Measurements from ENCODE around the gene IKZF2.

- TF ChIP-seq ZBTB33 (IDR thresholded peaks at IDR 0.05): no peak
- no peak for TF ChIP-seq CTCF (IDR thresholded peaks at IDR 0.05; ENCODE audit: low read depth, low read length, missing input control)
- no peak for TF ChIP-seq TAF1 (conservative IDR thresholded peaks at IDR 0.05)
- TF ChIP-seq JUND (IDR thresholded peaks at IDR 0.05): no peak
- TF ChIP-seq, protein P1, sequence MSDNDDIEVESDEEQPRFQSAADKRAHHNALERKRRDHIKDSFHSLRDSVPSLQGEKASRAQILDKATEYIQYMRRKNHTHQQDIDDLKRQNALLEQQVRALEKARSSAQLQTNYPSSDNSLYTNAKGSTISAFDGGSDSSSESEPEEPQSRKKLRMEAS (IDR thresholded peaks at IDR 0.05): no peak
- TF ChIP-seq, protein P2, sequence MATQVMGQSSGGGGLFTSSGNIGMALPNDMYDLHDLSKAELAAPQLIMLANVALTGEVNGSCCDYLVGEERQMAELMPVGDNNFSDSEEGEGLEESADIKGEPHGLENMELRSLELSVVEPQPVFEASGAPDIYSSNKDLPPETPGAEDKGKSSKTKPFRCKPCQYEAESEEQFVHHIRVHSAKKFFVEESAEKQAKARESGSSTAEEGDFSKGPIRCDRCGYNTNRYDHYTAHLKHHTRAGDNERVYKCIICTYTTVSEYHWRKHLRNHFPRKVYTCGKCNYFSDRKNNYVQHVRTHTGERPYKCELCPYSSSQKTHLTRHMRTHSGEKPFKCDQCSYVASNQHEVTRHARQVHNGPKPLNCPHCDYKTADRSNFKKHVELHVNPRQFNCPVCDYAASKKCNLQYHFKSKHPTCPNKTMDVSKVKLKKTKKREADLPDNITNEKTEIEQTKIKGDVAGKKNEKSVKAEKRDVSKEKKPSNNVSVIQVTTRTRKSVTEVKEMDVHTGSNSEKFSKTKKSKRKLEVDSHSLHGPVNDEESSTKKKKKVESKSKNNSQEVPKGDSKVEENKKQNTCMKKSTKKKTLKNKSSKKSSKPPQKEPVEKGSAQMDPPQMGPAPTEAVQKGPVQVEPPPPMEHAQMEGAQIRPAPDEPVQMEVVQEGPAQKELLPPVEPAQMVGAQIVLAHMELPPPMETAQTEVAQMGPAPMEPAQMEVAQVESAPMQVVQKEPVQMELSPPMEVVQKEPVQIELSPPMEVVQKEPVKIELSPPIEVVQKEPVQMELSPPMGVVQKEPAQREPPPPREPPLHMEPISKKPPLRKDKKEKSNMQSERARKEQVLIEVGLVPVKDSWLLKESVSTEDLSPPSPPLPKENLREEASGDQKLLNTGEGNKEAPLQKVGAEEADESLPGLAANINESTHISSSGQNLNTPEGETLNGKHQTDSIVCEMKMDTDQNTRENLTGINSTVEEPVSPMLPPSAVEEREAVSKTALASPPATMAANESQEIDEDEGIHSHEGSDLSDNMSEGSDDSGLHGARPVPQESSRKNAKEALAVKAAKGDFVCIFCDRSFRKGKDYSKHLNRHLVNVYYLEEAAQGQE (IDR thresholded peaks at IDR 0.05): no peak
- TF ChIP-seq YY1 (IDR thresholded peaks at IDR 0.05): no peak
Observed at GRCh38 chr2:213166109-213166508, 14.7 kb upstream of the IKZF2 start.
